Measurements from ENCODE around the gene ZIC1.

ZIC1 gene

DNA sequence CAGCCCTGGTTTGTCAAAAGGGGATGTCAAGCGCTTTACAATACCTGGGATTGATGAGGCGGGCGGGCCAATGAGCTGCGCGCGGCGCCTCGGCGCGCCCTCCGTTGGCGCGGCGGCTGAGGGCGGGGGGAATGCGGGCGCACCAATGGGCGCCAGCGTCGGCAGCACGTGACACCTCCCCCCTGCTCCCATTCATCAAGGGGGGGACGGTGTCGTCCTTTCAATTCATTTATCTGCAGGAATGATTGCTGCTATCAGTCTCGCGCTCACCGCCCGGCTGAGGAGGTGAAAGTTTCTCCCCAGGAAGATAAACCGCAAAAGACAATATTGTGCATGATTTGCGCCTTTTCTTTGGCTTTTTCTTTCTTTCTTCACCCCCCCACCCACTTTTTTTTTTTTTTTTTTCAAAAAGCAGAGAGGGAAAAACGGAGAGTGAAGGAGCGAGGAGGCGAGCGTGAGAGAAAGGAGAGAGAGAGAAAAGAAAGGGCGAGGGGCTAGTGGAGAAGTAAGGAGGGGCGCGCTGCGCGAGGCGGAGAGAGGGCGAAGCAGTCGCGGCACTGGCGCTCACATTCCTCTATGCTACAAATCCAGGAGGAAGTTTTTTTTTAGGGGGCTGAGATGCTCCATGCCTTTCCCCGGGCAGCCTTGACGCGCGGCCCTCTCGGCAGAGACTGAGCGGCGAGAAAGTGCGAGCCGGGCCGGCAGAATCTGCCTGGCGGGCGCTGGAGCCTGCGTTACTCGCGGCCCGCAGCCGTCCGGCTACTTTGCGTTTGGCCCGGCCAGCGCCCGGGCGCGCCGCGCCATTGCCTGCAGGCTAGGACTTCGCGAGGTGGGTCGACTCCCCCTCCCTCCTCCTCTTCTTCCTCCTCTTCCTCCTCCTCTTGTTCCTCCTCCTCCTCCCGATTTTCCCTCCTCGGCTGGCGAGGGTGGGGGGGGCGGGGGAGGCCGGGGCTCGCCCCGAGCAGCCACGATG lies at the start of gene ZIC1:
ZIC1 (plus strand) TSS at position 223 of the 973 bp plus-strand sequence; CDS start at position 971, 748 bp downstream.
- DNase-seq: no peak

DNA sequence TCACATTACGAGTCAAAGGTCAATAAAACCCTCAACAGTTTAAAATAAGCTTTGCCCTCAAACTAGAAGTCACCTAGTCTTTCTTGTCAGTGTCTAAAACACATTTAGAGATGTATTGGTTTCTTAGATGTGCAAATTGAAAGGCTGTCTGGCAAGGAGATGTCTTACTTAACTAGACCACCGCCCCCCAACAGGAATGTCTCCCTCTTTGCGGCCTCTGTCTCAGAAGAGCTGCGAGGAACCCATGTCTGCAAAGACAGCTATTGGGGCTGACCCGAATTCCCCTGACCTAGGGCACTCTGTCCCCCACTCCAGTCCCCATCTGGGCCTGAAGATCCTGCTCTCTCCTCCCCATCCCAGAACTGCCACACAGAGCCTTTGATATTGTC lies 49.1 kb upstream of the ZIC1 start:
- no peak for DNase-seq

- DNase-seq: no peak
Observed at GRCh38 chr3:147360646-147361453, 48.3 kb upstream of the ZIC1 start.

DNA sequence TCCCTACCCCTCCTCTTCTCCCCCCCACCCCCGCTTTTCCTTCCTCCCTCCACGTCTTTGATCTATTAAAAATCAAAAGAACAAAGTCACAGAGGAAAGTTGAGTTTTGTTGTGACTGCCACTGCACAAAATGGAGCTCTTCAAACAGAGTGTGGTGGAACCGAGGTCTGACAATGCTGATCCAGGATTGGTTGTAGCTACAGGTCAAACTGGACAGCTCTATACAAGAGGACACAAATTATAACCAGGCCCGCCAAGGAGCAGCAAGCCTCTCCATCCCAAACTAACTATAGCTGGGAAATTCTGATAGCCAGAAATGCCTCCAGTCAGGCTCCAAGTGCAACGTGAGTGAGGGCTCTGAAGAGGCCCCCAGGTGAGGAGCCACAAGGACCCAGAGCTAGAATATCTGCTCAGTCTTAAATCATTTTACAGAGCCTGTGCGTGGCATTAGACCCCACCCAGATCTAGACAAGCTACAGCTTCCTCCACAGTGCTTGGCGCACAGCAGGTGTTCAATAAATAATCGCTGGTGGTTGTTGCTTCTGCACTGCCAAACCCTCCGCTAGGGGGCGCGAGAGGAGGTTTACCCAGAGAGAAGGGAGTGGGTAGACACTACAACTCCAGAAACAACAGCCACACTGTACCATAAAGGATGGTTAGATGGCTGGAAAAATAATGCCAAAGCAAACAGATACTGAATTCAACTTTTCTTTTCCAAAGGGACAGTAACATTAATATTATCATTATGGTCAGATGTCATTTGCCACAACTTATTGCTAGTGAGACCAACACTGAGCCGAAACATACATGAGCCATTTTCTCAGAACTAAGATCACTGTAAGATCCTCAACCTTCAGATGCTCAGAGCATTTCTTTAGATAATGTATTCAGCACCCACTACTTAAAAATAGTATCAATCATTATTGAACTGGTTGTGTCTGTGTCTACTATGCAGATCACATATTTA lies 47.4 kb upstream of the ZIC1 start:
- DNase-seq: peak; percentile 72

- no peak for DNase-seq
Observed at GRCh38 chr3:147364771-147365170, 44.4 kb upstream of the ZIC1 start.

DNA sequence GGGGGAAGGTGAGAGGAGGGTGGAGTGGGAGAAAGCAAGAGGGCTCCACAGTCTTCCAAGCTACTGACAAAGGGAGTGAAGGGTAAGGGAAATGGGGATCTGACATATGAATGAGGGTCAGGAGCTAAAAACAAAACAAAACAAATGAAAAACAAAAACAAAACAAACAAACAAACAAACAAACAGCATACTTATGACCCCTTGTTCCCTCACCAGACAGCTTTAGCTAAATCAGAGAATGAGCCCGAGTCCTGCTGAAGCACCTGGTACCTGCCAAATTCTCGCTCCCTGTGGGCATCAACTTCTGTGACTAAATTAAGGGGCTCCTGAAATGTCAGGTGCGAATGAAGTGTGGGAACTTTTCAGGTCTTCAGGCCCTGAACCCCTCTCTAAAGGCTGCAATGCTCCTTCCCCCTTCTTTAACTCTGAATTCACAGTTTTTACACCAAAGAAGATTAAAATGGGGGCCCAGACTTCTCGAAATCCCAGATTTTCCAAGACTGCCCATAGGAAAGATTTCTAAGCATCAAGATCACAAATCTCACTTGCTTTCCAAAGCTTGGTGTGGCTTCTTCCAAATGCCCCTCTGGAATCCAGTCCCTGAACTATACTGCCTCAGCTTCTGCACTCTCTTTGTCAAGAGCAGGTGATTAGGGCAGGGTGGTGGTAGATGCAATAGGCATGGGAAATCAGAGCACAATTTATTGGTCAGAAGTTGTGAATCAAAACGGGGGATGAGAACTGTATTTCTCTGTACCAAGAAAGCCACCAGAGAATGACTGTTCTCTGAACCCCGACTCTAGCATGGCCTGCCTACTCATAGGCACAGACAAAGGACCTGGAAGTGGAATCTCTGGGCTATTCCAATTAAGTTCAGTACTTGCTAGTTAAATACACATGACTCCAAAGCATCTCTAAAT lies 43.7 kb upstream of the ZIC1 start:
- no peak for DNase-seq

GRCh38 chr3:147367676-147368075 lies 41.5 kb upstream of the ZIC1 start:
- no peak for DNase-seq

- no peak for DNase-seq
Observed at GRCh38 chr3:147368151-147368550, 41.0 kb upstream of the ZIC1 start.

DNA sequence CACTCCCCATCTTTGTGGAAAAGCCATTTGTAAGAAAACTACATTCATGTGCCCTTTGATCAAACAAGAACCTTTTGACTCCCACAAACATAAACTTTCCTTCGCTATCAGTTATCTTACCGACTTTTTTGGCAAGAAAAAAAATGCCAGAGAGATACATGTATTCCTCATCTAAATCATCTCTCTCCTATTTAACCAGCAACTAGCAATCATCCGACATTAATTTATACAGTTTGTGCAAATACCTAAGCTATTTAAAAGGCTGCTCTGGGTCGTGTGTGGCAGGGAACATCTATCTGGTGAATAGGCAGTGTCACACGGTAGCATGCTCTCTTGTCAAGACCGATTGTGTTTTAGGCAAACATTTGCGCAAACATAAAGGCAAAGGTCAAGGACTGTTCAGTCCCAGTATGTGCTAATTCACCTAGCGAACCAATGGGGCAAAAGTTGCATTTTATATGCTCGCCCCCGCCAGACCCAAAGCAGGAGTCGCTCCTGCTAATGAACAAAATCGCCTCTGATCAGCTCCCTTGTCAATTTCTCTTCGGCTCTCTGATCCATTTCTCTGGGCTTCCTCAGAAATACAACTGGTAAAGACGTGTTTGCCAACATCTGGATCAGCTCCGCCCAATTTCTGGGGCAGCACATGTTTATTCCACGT lies 40.5 kb upstream of the ZIC1 start:
- no peak for DNase-seq

- no peak for DNase-seq
Observed at GRCh38 chr3:147369231-147369630, 39.9 kb upstream of the ZIC1 start.

- no peak for DNase-seq
Observed at GRCh38 chr3:147369661-147370123, 39.5 kb upstream of the ZIC1 start.

DNA sequence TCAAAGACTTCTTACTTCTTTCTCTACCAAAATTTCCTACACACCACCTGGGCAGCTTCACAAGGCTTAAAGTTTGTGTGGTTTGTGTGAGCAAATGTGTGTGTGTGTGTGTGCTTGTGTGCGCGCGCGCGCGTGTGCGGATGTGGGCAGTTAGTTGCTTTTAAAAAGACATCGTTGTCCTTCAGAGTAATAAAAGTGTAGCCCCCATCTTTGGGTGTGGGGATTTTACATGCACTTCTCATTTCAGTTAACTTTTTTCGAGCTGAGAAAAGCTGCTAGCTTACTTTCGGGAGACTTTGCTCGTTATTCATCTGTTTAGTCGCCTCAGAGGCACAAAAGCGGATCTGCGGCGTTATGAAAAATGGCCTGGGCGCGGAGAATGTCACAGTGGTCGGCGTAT lies 38.8 kb upstream of the ZIC1 start:
- DNase-seq: no peak

DNA sequence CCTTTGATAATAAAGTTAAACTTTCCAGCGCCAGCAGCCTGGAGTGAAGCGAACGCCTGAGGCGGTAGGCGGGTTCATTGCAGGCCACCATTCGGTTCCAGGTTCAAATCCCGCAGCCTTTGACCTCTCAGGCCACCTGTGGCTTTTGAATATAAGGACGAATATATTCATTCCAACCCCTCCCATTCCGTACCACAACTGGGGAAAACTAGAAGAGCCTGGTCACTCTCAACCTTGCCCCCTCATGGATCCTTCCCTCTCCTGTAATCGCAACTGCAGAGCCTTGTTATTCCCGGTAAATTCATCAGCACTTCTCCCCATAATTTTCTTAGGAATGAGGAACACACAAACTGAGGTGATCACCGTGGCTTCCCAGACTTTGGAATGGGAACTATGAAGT lies 38.0 kb upstream of the ZIC1 start:
- no peak for DNase-seq

- DNase-seq: no peak
Observed at GRCh38 chr3:147371771-147372340, 37.3 kb upstream of the ZIC1 start.

DNA sequence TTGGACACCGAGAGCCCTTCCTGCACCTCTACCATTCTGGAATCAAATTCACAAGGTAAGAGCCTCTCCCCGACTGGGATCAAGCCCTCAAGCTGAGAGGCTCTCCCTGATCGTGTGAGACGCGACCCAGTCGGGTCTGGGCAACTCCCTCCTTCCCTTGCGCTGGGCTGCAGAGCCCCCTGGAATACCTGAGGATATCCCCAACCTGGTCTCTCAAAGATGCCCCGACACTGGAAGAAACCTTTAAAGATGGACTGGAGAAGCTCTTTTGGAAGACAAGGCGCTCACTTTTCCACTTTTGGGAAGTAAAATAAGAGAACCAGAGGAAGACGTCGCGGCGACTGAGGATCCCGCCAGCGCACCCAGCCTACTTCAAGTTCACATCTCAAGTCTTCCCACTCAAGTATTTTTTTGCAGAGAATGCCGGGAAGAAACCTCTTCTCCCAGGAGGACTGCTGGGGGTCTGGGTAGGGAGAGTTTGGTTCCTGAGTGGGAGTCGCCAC lies 36.6 kb upstream of the ZIC1 start:
- no peak for DNase-seq

DNA sequence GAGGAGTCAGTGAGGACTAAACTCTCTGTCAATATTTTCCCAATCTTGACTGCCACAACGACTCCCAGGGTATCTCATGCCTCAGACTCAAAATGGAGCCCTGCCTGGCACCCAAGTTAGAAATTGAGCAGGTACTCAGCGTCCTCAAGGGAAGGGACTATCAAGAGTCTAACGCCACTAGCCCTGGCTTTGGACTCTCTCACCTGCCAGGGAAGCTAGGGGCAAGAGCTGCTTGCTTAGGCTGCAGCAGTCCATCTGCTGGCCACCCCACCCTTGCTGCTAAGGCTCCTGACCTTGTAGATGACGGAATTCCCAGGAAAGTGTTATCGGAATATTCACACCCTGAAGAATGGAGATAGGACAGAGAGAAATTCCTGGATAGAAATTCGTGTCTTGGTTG lies 35.9 kb upstream of the ZIC1 start:
- no peak for DNase-seq

DNA sequence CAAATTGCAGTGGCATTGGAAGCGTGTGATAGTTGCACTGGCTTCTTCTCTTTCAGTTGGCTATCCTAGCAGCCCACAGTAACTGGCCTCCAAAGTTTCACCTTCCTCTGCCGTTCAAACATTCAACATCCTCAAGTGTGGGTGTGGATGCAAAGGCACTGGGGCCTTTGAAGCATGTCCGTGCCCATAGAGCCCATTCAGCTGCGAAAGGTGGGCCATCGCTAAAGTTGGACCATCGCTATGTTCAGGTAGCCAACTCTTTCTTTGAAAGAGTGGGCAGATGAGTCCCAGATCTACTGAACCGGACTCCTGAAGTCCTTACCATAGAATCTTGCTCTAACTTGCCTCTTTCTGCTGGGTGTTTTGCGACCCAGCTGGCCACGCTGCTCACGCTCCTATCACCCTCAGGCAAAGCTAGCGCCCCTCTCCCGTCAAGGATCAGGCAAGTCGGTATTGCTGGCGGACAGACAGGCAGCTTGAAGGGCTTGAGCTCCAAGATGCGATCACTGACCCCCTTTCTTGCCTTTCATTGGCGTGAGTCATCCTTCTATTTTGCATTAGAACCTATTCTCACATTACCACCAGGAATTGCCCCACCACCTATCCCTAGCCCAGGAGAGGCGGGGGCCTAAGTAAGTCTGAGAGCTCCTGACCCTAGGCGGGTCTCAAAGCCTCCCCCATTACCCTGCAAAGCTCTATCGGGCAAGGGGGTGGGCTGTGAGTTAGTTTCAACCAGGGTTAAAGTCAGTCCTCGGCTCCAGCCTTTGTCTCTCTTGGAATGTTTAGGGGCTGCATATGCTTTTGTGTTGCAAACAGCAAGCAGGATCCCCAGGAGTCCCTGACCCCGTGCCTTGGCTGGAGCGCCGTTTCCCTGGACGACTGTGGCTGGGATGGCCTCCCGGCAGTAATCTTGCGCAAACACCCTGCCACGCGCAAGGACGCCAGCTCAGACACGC lies 31.5 kb upstream of the ZIC1 start:
- DNase-seq: no peak

DNA sequence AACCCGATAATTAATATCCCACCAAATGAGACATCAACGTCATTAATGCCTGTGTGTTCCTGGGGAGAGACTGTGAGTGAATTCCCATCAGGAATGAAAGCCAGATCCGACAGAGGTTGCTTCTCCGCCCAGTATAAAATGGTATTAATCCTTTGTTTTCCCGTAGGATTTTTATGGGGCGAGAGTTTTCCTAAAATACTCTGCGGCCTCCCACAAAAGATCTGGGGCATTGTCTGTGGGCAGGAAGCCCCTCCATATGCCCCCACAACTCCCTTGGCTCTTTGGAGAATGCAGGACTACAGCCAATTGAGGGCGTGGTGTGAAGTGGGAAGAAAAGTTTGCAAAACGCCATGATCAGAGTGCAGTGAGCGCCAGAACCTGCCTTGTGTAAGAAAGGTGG lies 29.5 kb upstream of the ZIC1 start:
- no peak for DNase-seq

DNA sequence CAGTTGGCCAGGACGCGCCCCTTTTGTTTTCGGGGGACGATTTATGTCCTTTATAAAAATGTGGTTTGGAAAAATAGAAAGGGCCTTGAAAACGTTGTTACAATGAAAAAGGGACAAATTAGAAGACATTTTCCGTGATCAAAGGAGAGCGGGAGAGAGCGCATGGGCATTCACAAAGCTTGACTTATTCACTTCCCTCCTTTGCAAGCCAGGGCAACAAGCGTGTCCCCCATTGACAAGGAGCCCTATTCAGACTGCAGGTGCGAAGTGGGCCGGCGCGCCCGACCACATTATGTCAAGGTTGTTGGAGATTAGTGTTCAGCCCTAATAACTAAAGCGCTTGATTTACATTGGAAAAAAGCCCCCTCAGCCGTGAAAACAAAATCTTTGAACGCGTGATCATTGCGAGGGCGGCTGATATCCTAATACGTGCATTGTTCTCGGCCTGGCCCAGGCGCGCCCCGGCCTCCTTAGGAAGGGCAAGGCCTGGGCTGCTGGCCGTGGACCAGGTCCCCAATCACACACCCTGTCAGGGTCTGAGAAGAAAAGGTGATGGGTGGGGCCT lies 28.7 kb upstream of the ZIC1 start:
- DNase-seq: no peak

Measured in activated CD4-positive, alpha-beta T cell treated with anti-CD3 and anti-CD28 coated beads, Interleukin-2, Interleukin-6, amounts not matched to agents 100 ng/mL and 50 ng/mL, durations not matched to agents 16 hours and 8 hours (primary cell).